Keratinocyte (primary cell): Measurements from ENCODE around the gene EIF4G1.

ENCODE experiments used
- EZH2 ChIP-seq: IDR thresholded peaks from one replicate; pipeline ENCODE4 v1.6.1; 2012; ENCODE audit warnings: inconsistent platforms, mild to moderate bottlenecking, low read length, moderate library complexity
- TF ChIP-seq, protein P1 (sequence below), 3 experiments: IDR thresholded peaks in 1 of 3; conservative IDR thresholded peaks in 1 of 3; optimal IDR thresholded peaks in 1 of 3; 2 replicates in 2 of 3; 3 replicates in 1 of 3; pipeline versions ENCODE3 to v1.5.1; 2011; ENCODE audit warnings: low read length in 3 of 3, mild to moderate bottlenecking in 3 of 3, moderate library complexity in 2 of 3, control low read depth in 1 of 3, inconsistent platforms in 1 of 3; ENCODE audit not compliant: insufficient read depth in 2 of 3; ENCODE audit errors: extremely low read depth in 1 of 3

DNA sequence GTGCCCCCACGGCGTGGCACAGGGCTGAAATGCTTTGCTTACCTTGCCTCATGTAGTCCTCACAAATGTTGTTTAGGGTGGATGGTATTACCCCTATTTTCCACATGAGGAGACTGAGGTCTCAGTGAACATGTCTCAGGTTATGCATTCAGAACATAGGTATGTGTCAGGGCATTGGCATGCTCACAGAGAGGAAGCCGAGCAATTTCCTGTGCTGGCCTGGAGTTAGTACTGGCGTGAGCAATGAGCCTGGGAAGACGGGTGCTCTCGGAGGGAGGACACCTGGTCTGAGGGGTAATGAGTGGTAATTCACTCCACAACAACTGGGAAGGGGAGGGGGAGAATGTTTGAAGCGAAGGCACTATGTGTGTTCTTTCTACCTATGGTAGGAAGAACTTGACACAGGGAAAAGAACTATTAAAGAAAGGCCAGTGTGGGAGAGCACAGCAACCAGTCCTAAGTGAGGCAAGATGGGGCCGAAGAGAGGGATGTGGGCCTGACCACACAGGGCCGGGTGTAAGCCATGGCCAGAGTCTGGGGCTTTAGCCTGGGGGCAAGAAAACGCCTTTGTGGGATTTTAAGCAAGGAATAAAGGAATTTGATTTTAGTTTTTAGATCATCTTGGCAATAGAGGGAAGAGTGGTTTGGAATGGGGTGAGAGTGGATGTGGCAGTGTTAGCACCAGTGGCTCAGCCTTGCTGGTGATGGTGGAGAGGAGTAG is 18.1 kb downstream of the EIF4G1 start:
- TF ChIP-seq EZH2 = no peak
- TF ChIP-seq, protein P1, sequence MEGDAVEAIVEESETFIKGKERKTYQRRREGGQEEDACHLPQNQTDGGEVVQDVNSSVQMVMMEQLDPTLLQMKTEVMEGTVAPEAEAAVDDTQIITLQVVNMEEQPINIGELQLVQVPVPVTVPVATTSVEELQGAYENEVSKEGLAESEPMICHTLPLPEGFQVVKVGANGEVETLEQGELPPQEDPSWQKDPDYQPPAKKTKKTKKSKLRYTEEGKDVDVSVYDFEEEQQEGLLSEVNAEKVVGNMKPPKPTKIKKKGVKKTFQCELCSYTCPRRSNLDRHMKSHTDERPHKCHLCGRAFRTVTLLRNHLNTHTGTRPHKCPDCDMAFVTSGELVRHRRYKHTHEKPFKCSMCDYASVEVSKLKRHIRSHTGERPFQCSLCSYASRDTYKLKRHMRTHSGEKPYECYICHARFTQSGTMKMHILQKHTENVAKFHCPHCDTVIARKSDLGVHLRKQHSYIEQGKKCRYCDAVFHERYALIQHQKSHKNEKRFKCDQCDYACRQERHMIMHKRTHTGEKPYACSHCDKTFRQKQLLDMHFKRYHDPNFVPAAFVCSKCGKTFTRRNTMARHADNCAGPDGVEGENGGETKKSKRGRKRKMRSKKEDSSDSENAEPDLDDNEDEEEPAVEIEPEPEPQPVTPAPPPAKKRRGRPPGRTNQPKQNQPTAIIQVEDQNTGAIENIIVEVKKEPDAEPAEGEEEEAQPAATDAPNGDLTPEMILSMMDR (optimal IDR thresholded peaks at IDR 0.05 in 1 of 3, IDR thresholded peaks at IDR 0.05 in 1 of 3, conservative IDR thresholded peaks at IDR 0.05 in 1 of 3; ENCODE audit: extremely low read depth in 1 of 3, insufficient read depth in 2 of 3, low read length in 3 of 3) = no peak
